Measurements from ENCODE around the gene CFLAR.

Gene CFLAR

GRCh38 chr2:201219328-201220096, 103.5 kb downstream of the CFLAR start:
- no peak for FAIRE-seq

- FAIRE-seq: no peak
Observed at GRCh38 chr2:201220102-201220570, 104.2 kb downstream of the CFLAR start.

GRCh38 chr2:201223089-201224073, 107.4 kb downstream of the CFLAR start:
- no peak for FAIRE-seq

Measured in endometrium (tissue), 2 donors.